ENCODE measurements around the gene TRRAP. TPM values are rescaled to one million over a fixed set of nuclear protein-coding genes. Genes with fewer than 3 reads are reported as not detected.

TRRAP gene
- polyA plus RNA-seq, 1 donor from 2014 or later: 12.9 TPM

DNA sequence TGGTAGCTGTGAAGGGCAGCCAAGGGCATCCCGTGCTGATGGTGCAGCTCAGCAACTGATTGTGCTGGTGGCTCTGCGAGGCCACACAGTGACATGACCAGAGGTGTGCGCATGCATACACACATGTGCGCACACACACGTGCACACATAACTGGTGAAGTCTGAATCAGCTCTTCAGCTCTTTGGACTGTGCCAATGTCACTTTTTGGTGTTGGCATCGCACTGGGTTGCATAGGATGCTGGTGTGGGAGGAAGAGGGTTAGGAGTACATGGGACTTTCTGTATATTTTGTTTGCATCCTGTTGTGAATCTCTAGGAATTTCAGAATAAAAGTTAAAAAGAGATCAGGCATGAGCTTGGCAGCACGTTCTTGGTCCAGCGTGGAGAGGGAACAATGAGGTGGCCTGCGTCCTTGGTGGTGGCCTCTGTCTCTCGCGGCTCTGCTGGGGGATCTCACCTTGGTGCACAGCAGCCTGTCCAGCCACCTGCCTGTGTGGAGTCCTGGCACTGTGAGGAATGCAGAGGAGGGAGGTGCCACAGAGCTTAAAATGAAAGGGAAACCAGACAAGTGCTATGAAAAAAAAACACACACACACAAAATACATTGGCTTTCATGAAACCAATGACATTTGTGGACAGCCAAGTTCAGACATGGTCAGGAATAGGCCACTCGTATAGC, 124.0 kb downstream of the TRRAP start:
- Histone ChIP-seq H3K9ac (ENCODE audit: low read length) (no peak overlapping the region), H3K36me3 (ENCODE audit: insufficient read depth, low read length) (peaks cover 9% of the 10 kb centered on the region), H3K9me2 (ENCODE audit: insufficient read depth, low read length) (no peaks in the 10 kb centered on the region), H2AFZ (ENCODE audit: low read depth, low read length) (no peak overlapping the region), H3F3A (ENCODE audit: insufficient read depth, low read length, poor library complexity, severe bottlenecking) (no peaks in the 10 kb centered on the region), H3K27ac (ENCODE audit: low read length) (no peak overlapping the region), H3K9me3 (ENCODE audit: low read length) (no peaks in the 10 kb centered on the region), H3K27me3 (ENCODE audit: insufficient read depth, low read depth, low read length) (no peaks in the 10 kb centered on the region), H3K79me2 (replicated peaks; ENCODE audit: insufficient read depth, low read length) (no peaks in the 10 kb centered on the region), H3K4me3 (ENCODE audit: low read length) (no peak overlapping the region), H3K4me2 (ENCODE audit: low read length) (no peak overlapping the region), H4K20me1 (ENCODE audit: insufficient read depth) (no peaks in the 10 kb centered on the region)
- TF ChIP-seq, protein P1, sequence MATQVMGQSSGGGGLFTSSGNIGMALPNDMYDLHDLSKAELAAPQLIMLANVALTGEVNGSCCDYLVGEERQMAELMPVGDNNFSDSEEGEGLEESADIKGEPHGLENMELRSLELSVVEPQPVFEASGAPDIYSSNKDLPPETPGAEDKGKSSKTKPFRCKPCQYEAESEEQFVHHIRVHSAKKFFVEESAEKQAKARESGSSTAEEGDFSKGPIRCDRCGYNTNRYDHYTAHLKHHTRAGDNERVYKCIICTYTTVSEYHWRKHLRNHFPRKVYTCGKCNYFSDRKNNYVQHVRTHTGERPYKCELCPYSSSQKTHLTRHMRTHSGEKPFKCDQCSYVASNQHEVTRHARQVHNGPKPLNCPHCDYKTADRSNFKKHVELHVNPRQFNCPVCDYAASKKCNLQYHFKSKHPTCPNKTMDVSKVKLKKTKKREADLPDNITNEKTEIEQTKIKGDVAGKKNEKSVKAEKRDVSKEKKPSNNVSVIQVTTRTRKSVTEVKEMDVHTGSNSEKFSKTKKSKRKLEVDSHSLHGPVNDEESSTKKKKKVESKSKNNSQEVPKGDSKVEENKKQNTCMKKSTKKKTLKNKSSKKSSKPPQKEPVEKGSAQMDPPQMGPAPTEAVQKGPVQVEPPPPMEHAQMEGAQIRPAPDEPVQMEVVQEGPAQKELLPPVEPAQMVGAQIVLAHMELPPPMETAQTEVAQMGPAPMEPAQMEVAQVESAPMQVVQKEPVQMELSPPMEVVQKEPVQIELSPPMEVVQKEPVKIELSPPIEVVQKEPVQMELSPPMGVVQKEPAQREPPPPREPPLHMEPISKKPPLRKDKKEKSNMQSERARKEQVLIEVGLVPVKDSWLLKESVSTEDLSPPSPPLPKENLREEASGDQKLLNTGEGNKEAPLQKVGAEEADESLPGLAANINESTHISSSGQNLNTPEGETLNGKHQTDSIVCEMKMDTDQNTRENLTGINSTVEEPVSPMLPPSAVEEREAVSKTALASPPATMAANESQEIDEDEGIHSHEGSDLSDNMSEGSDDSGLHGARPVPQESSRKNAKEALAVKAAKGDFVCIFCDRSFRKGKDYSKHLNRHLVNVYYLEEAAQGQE (IDR thresholded peaks at IDR 0.05; ENCODE audit: borderline replicate concordance): no peak
- TF ChIP-seq EP300 (conservative IDR thresholded peaks at IDR 0.05; ENCODE audit: poor library complexity, severe bottlenecking) (no peak), POLR2AphosphoS5 (IDR thresholded peaks at IDR 0.05) (no peak), SMC3 (conservative IDR thresholded peaks at IDR 0.05; ENCODE audit: poor library complexity) (no peak), RAD21 (conservative IDR thresholded peaks at IDR 0.05) (no peak)
- TF ChIP-seq, protein P2, sequence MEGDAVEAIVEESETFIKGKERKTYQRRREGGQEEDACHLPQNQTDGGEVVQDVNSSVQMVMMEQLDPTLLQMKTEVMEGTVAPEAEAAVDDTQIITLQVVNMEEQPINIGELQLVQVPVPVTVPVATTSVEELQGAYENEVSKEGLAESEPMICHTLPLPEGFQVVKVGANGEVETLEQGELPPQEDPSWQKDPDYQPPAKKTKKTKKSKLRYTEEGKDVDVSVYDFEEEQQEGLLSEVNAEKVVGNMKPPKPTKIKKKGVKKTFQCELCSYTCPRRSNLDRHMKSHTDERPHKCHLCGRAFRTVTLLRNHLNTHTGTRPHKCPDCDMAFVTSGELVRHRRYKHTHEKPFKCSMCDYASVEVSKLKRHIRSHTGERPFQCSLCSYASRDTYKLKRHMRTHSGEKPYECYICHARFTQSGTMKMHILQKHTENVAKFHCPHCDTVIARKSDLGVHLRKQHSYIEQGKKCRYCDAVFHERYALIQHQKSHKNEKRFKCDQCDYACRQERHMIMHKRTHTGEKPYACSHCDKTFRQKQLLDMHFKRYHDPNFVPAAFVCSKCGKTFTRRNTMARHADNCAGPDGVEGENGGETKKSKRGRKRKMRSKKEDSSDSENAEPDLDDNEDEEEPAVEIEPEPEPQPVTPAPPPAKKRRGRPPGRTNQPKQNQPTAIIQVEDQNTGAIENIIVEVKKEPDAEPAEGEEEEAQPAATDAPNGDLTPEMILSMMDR (IDR thresholded peaks at IDR 0.05; ENCODE audit: poor library complexity, severe bottlenecking): no peak

DNA sequence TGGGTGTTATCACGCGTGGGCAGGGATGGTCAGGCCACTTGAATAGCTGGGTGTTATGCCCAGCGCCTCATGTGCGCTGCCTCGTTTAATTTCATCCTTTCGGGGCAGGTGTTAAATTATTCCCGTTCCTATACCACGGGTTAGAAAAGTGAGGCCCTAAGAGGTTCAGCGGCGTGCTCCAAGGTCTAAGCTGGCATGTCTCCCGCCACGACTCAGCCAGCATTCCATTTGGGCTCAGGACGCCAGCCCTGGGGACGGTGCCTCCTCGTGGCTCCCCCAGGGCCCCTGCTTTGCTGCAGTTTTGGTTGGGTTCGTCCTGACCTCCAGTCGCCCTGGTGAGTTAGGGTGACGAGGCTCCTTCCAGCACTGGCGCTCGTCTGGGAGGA, 124.5 kb downstream of the TRRAP start:
- no peaks in the 10 kb centered on the region for H3K27me3 ChIP-seq (ENCODE audit: insufficient read depth, low read depth, low read length)
- H3K4me3 ChIP-seq (ENCODE audit: low read length): no peak overlapping the region

More for the DNA sequence above, 124.5 kb downstream of the TRRAP start:
- no peaks in the 10 kb centered on the region for H3K9me3 ChIP-seq (ENCODE audit: low read length)
- no peak overlapping the region for H3K9ac ChIP-seq (ENCODE audit: low read length)
- peaks cover 9% of the 10 kb centered on the region for H3K36me3 ChIP-seq (ENCODE audit: insufficient read depth, low read length)
- no peak overlapping the region for H2AFZ ChIP-seq (ENCODE audit: low read depth, low read length)
- no peak overlapping the region for H3K27ac ChIP-seq (ENCODE audit: low read length)
- TF ChIP-seq, protein P1 (IDR thresholded peaks at IDR 0.05; ENCODE audit: borderline replicate concordance): no peak
- TF ChIP-seq MXI1 (conservative IDR thresholded peaks at IDR 0.05; ENCODE audit: poor library complexity, severe bottlenecking) (no peak), POLR2AphosphoS5 (IDR thresholded peaks at IDR 0.05) (no peak), TAF1 (IDR thresholded peaks at IDR 0.05; ENCODE audit: low read depth) (no peak), EZH2 (IDR thresholded peaks at IDR 0.05; ENCODE audit: borderline replicate concordance, insufficient read depth, low read length, poor library complexity, severe bottlenecking) (no peak), SMC3 (conservative IDR thresholded peaks at IDR 0.05; ENCODE audit: poor library complexity) (no peak), RAD21 (conservative IDR thresholded peaks at IDR 0.05) (no peak), EP300 (conservative IDR thresholded peaks at IDR 0.05; ENCODE audit: poor library complexity, severe bottlenecking) (no peak)
- TF ChIP-seq, protein P2 (IDR thresholded peaks at IDR 0.05; ENCODE audit: poor library complexity, severe bottlenecking): no peak
- no peaks in the 10 kb centered on the region for H3F3A ChIP-seq (ENCODE audit: insufficient read depth, low read length, poor library complexity, severe bottlenecking)
- H3K79me2 ChIP-seq (replicated peaks; ENCODE audit: insufficient read depth, low read length): no peaks in the 10 kb centered on the region
- no peaks in the 10 kb centered on the region for H3K9me2 ChIP-seq (ENCODE audit: insufficient read depth, low read length)
- no peaks in the 10 kb centered on the region for H4K20me1 ChIP-seq (ENCODE audit: insufficient read depth)
- H3K4me2 ChIP-seq (ENCODE audit: low read length): no peak overlapping the region

All from neural cell (in vitro differentiated cells).